ENCODE data around the gene ACIN1.

The ACIN1 gene

GRCh38 chr14:23101986-23102625, 7.2 kb upstream of the ACIN1 start:
- H3K4me1 ChIP-seq (ENCODE audit: control insufficient read depth, insufficient read depth, low read length), result peaks cover 16% of the 10 kb centered on the region
- H3K9ac ChIP-seq (ENCODE audit: low read length), result no peak overlapping the region
- no peaks in the 10 kb centered on the region for H3K36me3 ChIP-seq (ENCODE audit: control insufficient read depth, insufficient read depth, low read length)
- H3K27me3 ChIP-seq (ENCODE audit: control insufficient read depth, insufficient read depth, low read length), result no peaks in the 10 kb centered on the region
- no peaks in the 10 kb centered on the region for H3K9me3 ChIP-seq (ENCODE audit: control insufficient read depth, low read length)
- H3K4me3 ChIP-seq (ENCODE audit: low read length), result no peak overlapping the region

DNA sequence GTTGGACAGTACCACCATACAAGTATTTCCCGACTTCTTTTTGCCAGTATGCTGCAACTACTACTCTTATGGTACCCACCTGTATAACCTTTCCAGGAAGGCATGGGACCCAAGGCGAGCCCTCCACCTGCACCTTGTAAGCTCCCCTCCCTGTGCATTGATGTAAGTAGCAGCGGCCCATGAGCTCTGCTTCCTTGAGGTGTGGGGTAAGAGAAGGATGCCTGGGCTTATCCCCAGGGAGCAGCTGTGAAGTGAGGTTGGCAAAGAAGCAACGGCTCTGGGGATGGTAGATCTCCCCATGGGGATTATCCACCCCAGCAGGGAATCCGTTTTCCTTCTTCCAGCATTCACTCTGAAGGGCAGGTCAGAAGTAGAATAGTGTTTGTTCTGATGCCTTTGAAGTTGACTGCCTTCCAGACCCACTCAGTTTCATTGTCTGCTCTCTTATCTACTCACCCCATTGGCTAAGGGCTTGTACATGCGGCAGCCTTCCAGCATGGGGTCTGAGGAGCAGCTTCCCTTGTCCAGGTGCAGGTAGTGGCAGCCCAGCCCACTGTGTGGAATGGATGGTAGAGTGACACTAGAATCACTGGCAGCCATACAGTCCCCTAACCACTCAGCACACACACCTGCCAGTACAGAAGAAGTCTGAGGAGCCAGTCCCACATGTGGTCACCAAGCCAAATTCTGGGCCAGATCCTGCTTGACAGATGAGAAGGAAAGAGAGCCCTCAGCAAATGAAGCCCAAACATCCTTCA, 6.5 kb upstream of the ACIN1 start:
- Histone ChIP-seq H3K27me3 (ENCODE audit: control insufficient read depth, insufficient read depth, low read length) (no peaks in the 10 kb centered on the region), H3K9me3 (ENCODE audit: control insufficient read depth, low read length) (no peaks in the 10 kb centered on the region), H3K36me3 (ENCODE audit: control insufficient read depth, insufficient read depth, low read length) (no peaks in the 10 kb centered on the region), H3K4me1 (ENCODE audit: control insufficient read depth, insufficient read depth, low read length) (peaks cover 22% of the 10 kb centered on the region), H3K4me3 (ENCODE audit: low read length) (no peak overlapping the region), H3K9ac (ENCODE audit: low read length) (no peak overlapping the region)

DNA sequence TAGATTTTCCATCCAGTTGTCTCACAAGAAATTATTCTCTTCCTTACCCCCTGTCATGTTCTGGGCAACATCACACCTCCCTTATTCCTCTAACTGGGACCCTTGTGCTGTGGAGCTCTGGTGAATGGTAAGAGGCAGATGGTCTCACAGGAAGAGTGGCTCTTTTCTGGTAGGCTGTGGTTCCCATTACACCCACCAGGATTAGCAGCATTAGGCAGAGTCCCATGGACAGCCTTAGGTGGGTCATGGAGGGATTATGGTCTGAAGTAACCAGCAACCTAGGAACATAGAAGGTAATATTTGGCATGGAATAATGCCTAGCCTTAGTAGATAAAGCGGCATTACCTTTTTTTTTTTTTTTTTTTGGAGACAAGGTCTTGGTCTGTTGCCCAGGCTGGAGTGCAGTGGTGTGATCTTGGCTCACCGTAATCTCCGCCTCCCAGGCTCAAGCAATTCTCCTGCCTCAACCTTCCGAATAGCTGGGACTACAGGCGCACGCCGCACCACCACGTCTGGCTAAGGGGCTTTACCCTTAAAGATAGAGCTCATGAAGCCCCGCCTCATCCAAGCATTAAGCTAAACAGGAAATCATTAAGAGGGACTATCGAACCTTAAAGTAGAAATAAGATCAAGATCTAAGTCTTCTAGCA, 4.4 kb upstream of the ACIN1 start:
- Histone ChIP-seq H3K9ac (ENCODE audit: low read length) (no peak overlapping the region), H3K36me3 (ENCODE audit: control insufficient read depth, insufficient read depth, low read length) (no peaks in the 10 kb centered on the region), H3K27me3 (ENCODE audit: control insufficient read depth, insufficient read depth, low read length) (no peaks in the 10 kb centered on the region), H3K4me3 (ENCODE audit: low read length) (no peak overlapping the region), H3K4me1 (ENCODE audit: control insufficient read depth, insufficient read depth, low read length) (peaks cover 22% of the 10 kb centered on the region), H3K9me3 (ENCODE audit: control insufficient read depth, low read length) (no peaks in the 10 kb centered on the region)

DNA sequence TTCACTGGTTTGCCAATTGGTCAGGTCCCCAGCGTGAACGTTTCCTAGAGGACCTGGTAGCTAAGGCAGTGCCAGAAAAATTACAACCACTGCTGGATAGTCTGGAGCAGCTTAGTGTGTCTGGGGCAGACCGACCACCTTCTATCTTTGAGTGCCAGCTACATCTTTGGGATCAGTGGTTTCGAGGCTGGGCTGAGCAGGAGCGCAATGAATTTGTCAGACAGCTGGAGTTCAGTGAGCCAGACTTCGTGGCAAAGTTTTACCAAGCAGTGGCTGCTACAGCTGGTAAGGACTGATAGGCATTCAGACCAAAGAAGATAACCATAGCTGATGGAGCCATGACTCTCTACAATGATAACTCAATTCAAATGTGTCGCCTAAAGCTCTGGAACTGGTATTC, 2.9 kb upstream of the ACIN1 start:
- H3K4me3 ChIP-seq (ENCODE audit: low read length), result no peak overlapping the region
- no peaks in the 10 kb centered on the region for H3K9me3 ChIP-seq (ENCODE audit: control insufficient read depth, low read length)
- peaks cover 35% of the 10 kb centered on the region for H3K4me1 ChIP-seq (ENCODE audit: control insufficient read depth, insufficient read depth, low read length)
- no peaks in the 10 kb centered on the region for H3K27me3 ChIP-seq (ENCODE audit: control insufficient read depth, insufficient read depth, low read length)
- no peak overlapping the region for H3K9ac ChIP-seq (ENCODE audit: low read length)
- H3K36me3 ChIP-seq (ENCODE audit: control insufficient read depth, insufficient read depth, low read length), result no peaks in the 10 kb centered on the region

DNA sequence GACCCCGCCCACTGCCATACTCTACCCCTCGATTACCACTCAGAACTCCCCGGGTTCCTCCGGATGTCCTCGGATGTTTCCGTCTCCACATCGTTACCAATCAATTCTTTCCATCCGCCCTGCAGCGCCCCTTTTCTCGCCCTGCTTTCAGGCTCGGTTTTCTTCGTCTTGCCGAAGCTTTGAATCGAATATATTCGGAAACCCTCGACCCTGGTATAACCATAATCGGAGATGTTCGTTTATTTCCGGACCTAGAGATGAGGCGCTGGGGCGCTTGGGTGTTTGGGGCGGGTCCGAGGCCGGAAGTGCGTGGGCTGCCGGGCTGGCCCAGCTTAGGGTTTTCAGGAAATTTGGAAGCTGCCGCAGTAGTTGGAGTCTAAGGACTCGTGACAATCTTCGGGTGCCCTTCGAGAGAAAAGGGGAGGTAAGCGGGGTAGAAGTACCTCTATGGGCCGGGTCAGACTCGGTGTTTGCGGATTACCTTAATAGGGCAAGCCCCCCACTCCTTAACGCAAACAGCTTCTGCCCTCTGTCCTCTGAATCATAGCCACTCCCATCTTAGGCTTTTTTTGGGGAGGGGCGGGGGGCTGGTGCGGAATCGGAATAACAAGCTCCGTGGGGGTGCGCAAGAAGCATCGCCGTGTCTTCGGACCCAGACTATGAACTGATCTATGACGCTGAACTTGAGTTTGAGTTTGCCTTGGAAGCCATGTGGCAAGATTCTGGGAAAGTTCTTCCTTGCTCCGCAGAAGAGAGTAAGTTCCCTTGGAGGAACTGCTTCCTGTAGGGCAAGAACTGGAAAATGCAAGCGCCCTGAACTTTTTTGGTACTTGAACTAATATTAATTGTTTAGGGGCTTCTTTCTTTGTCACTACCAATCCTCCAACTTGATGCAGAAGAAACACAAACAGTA, 516 bp upstream of the ACIN1 start, which contains the start of gene C14orf119:
TSS of gene C14orf119 (plus strand) at position 310 of the 913 bp plus-strand sequence. CDS start 2,154 bp downstream, outside the sequence.
- Histone ChIP-seq H3K4me1 (ENCODE audit: control insufficient read depth, insufficient read depth, low read length) (peaks cover 35% of the 10 kb centered on the region), H3K36me3 (ENCODE audit: control insufficient read depth, insufficient read depth, low read length) (peaks cover 2% of the 10 kb centered on the region), H3K27me3 (ENCODE audit: control insufficient read depth, insufficient read depth, low read length) (no peaks in the 10 kb centered on the region), H3K9me3 (ENCODE audit: control insufficient read depth, low read length) (no peaks in the 10 kb centered on the region), H3K9ac (ENCODE audit: low read length) (peak within 1 kb of the TSS; percentile 96), H3K4me3 (ENCODE audit: low read length) (peak within 1 kb of the TSS; percentile 95)

GRCh38 chr14:23093991-23094665, 808 bp downstream of the ACIN1 start:
- no peaks in the 10 kb centered on the region for H3K27me3 ChIP-seq (ENCODE audit: control insufficient read depth, insufficient read depth, low read length)
- peaks cover 5% of the 10 kb centered on the region for H3K36me3 ChIP-seq (ENCODE audit: control insufficient read depth, insufficient read depth, low read length)
- H3K9ac ChIP-seq (ENCODE audit: low read length), result peak overlapping the region; percentile 96
- H3K9me3 ChIP-seq (ENCODE audit: control insufficient read depth, low read length), result no peaks in the 10 kb centered on the region
- H3K4me3 ChIP-seq (ENCODE audit: low read length), result peak overlapping the region; percentile 95
- H3K4me1 ChIP-seq (ENCODE audit: control insufficient read depth, insufficient read depth, low read length), result peaks cover 27% of the 10 kb centered on the region

GRCh38 chr14:23093526-23093925, 1.4 kb downstream of the ACIN1 start:
- Histone ChIP-seq H3K9ac (ENCODE audit: low read length) (peak overlapping the region; percentile 96), H3K27me3 (ENCODE audit: control insufficient read depth, insufficient read depth, low read length) (no peaks in the 10 kb centered on the region), H3K4me3 (ENCODE audit: low read length) (peak overlapping the region; percentile 95), H3K36me3 (ENCODE audit: control insufficient read depth, insufficient read depth, low read length) (peaks cover 5% of the 10 kb centered on the region), H3K4me1 (ENCODE audit: control insufficient read depth, insufficient read depth, low read length) (peaks cover 24% of the 10 kb centered on the region), H3K9me3 (ENCODE audit: control insufficient read depth, low read length) (no peaks in the 10 kb centered on the region)

GRCh38 chr14:23093104-23093503, 1.8 kb downstream of the ACIN1 start:
- Histone ChIP-seq H3K9me3 (ENCODE audit: control insufficient read depth, low read length) (no peaks in the 10 kb centered on the region), H3K9ac (ENCODE audit: low read length) (no peak overlapping the region), H3K36me3 (ENCODE audit: control insufficient read depth, insufficient read depth, low read length) (peaks cover 5% of the 10 kb centered on the region), H3K27me3 (ENCODE audit: control insufficient read depth, insufficient read depth, low read length) (no peaks in the 10 kb centered on the region), H3K4me3 (ENCODE audit: low read length) (no peak overlapping the region), H3K4me1 (ENCODE audit: control insufficient read depth, insufficient read depth, low read length) (peaks cover 24% of the 10 kb centered on the region)

DNA sequence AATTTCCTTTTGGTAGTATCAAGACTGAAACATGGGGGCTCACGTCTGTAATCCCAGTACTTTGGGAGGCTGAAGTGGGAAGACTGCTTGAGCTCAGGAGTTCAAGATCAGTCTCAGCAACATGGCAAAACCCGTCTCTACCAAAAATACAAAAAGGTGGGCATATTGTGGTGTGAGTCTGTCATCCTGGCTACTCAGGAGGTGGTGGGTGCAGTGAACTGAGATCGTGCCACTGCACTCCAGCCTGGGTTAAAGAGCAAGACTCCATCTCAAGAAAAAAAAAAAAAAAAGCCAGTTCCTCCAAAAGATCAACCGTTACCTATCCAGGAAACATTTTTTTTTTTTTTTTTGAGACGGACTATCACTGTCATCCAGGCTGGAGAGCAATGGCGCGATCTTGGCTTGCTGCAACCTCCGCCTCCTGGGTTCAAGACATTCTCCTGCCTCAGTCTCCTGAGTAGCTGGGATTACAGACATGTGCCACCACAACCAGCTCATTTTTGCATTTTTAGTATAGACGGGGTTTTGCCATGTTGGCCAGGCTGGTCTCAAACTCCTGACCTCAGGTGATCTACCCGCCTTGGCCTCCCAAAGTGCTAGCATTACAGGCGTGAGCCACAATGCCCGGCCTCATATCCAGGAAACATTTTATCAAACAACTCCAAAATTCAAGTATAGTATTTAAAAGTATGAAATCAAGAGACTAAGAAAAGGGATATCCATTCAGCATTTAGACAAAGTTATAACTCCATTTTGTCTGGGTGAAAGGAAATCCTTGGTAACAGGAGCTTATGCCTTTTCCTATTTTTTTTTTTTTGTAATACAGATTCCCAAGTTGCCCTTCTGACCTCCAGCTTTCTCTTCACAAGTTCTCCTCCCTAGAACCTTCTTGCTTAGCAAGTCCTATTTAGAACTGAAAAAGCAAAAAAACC, 3.4 kb downstream of the ACIN1 start:
- peaks cover 5% of the 10 kb centered on the region for H3K36me3 ChIP-seq (ENCODE audit: control insufficient read depth, insufficient read depth, low read length)

GRCh38 chr14:23090254-23090636, 4.7 kb downstream of the ACIN1 start:
- Histone ChIP-seq H3K36me3 (ENCODE audit: control insufficient read depth, insufficient read depth, low read length) (peaks cover 5% of the 10 kb centered on the region), H3K9ac (ENCODE audit: low read length) (no peak overlapping the region), H3K4me1 (ENCODE audit: control insufficient read depth, insufficient read depth, low read length) (peaks cover 23% of the 10 kb centered on the region), H3K27me3 (ENCODE audit: control insufficient read depth, insufficient read depth, low read length) (no peaks in the 10 kb centered on the region), H3K9me3 (ENCODE audit: control insufficient read depth, low read length) (no peaks in the 10 kb centered on the region), H3K4me3 (ENCODE audit: low read length) (no peak overlapping the region)

More for the DNA sequence above, 3.4 kb downstream of the ACIN1 start:
- Histone ChIP-seq H3K27me3 (ENCODE audit: control insufficient read depth, insufficient read depth, low read length) (no peaks in the 10 kb centered on the region), H3K4me3 (ENCODE audit: low read length) (no peak overlapping the region), H3K9ac (ENCODE audit: low read length) (no peak overlapping the region), H3K9me3 (ENCODE audit: control insufficient read depth, low read length) (no peaks in the 10 kb centered on the region), H3K4me1 (ENCODE audit: control insufficient read depth, insufficient read depth, low read length) (peaks cover 18% of the 10 kb centered on the region)

Data from mucosa of stomach (tissue), 1 donor.